AG10803 (cell line): ENCODE results near the gene SLC22A14.

Source experiments
- DNase-seq: peaks from one replicate; pipeline ENCODE4 v3.0.0; 2010; ENCODE audit warnings: low read depth
- H3K4me3 ChIP-seq: 2 replicates; pipeline ENCODE4 v1.5.1; 2011; ENCODE audit warnings: mild to moderate bottlenecking, low read length, control low read depth
- CTCF ChIP-seq: conservative IDR thresholded peaks from 2 replicates; pipeline ENCODE4 v1.5.1; 2011; ENCODE audit warnings: mild to moderate bottlenecking, low read length, control low read depth, inconsistent platforms

Gene SLC22A14

DNA sequence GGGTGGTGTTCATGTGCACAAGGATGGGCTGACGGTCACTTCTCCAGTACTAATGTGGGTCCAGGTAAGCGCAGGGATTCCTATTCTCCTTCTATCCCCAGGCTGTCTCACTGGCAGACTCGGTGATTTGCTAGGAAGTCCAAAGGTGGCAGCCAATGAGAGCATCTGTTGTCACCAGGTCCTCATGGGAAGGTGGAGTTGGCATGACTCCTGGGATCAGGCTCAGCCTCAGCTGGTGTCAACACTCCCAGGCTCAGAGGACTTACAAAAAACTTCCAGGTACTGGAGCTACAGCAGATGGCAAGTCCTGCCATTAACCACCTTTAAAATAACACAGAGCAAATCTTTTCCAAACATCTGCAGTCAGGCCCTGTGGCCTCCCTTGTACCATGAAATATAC is 78.3 kb downstream of the SLC22A14 start:
- no peak for DNase-seq
- TF ChIP-seq CTCF: no peak
- no peak overlapping the region for H3K4me3 ChIP-seq

- H3K4me3 ChIP-seq: no peak overlapping the region
- no peak for TF ChIP-seq CTCF
- DNase-seq: no peak
Observed at GRCh38 chr3:38361496-38361895, 79.4 kb downstream of the SLC22A14 start.

- no peak for DNase-seq
- TF ChIP-seq CTCF: no peak
Observed at GRCh38 chr3:38362825-38363224, 80.7 kb downstream of the SLC22A14 start.

DNA sequence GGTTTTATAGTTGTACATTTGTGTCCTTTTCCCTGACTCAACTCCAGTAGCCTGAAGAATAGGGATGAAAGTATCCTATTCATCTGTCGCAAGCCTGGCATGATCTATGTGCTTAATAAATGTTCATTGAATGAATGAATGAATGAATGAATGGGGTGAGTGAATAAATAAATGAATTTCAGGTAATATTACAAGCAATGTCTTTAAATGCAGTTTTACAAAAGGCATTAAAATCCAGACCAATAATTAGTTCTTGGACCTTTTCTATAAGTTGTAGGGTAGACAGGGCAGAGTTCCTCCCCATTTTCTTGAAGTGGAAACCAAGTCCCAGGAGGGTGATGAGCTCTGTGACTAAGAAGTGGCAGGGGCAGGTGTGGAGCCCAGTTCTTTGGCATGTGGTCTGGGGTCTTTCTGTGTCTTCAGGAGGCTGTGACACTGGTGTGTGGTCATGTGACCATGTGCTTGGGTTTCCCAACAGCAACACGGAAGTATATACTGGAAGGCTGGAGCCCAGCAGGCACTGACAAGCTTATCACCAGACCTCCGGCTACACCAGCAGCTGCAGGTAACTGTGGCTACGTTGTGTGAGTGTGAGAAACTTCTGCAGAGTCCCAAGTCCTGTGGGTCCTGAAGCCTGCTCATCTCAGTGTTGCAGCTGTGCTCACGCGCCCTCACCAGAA is 82.8 kb downstream of the SLC22A14 start:
- H3K4me3 ChIP-seq: no peak overlapping the region
- TF ChIP-seq CTCF: no peak
- DNase-seq: no peak

More at GRCh38 chr3:38362825-38363224, 80.7 kb downstream of the SLC22A14 start:
- no peak overlapping the region for H3K4me3 ChIP-seq

DNA sequence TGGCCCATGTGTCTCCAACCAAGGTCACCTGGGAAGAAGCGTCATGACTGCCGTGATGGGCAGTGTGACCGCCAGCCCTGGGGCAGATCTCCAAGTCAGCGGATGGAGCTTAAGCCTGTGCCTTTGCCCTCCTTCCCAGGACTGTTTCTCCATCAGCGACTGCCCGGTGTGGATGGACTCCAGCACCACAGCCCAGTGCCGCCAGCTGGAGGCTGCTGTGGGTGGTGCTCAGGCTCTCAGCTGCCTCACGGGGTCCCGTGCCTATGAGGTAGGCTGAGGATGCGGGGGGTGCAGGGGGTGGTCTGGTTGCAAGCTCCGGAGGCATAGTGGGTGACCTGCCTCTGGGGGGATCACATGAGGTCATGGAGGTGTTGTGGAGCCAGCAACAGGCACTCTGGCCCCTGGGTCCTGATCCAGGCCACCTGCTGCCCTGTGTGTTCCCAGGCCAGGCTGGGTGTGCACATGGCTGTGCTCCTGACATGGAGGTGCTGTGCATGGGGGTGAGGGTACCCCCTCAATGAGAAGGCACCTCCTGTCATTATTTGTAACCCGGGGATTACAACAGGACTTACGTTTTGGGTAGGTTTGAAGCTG is 83.5 kb downstream of the SLC22A14 start:
- no peak for DNase-seq
- H3K4me3 ChIP-seq: no peak overlapping the region
- no peak for TF ChIP-seq CTCF

DNA sequence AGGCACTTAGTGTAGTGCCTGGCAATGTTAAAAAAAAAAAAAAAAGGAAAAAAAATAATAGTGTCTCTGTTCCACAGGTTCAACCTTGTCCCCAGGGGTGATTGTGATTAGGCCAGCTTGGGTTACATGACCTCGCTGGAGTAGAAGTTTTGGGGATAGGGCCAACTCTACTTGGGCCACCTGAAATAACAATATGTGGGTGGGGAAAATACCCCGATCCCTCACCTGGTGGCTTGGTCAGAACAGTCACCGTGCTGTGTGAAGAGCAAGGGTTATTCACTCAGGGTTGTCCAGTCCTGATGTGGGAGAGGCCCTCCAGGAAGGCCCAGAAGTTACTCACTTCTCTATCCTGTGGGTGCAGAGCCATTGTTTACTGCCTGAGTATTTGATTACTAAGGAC is 84.0 kb downstream of the SLC22A14 start:
- TF ChIP-seq CTCF: no peak
- DNase-seq: no peak
- no peak overlapping the region for H3K4me3 ChIP-seq

GRCh38 chr3:38367779-38368178 is 85.7 kb downstream of the SLC22A14 start:
- DNase-seq: no peak
- no peak for TF ChIP-seq CTCF
- no peak overlapping the region for H3K4me3 ChIP-seq
